ENCODE measurements around the gene SHF.

Gene SHF

GRCh38 chr15:45169608-45170480 lies 17.9 kb downstream of the SHF start:
- no peak for DNase-seq (ENCODE audit: low spot score)

DNA sequence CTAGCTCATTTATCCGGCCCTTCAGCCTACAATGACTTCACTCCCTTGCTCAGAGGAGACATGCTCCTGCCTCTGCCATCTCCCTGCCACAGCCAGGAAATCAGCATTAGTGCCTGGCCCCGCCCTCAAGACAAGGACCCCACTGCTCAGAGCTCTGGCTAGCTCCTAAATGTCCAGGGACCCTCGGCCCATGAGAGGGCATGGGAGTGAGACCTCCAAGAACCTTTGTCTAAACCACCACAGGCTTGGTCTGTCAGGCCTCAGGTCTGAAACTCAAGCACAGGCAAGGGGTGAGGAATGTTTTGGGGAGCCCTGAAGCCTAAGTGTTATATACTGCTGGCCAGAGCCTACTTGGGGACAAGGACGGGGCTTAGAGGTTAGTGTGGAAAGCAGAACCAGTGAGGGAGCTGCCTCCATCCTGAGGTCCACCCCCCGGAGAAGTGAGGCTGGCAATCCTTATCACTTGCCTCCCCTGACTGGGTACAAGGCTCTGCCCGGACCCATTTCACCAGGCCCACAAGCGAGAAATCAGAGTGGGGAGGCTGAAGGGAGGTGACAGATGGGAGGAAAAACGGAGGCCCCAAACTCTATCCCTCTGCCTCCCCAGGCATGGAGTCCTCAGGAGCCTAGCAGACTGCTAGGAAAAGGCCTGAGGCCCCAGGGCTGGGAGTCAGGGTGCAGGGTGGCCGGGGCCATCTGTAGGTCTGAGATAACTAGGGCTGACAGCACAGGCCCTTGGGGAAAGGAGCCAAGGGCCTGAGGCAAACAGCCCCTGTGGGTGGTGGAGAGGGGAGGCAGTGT lies 18.8 kb downstream of the SHF start:
- no peak for DNase-seq (ENCODE audit: low spot score)

DNA sequence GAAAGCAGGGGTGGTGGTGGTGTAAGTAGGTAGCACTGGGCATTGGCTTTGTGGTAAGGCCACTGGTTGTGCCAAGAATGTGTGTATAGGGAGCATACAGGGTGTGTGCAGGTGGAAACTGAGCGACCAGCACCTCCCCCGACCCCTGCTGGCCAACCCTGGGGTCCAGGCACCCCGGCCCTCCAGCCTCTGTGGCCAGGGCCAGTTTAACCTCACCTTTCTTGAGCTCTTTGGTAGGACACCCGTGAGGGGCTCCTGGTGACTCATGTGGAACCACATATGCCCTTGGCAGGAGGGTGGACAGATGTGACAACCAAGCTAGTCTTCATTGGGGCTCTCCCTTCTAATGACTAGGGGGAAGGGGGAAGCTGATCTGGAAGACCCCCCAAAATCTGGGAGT lies 19.5 kb downstream of the SHF start:
- no peak for DNase-seq (ENCODE audit: low spot score)

GRCh38 chr15:45167631-45168205 lies 20.0 kb downstream of the SHF start:
- DNase-seq (ENCODE audit: low spot score), result no peak

GRCh38 chr15:45166834-45167630 lies 20.7 kb downstream of the SHF start:
- DNase-seq (ENCODE audit: low spot score), result peak; percentile 85

DNA sequence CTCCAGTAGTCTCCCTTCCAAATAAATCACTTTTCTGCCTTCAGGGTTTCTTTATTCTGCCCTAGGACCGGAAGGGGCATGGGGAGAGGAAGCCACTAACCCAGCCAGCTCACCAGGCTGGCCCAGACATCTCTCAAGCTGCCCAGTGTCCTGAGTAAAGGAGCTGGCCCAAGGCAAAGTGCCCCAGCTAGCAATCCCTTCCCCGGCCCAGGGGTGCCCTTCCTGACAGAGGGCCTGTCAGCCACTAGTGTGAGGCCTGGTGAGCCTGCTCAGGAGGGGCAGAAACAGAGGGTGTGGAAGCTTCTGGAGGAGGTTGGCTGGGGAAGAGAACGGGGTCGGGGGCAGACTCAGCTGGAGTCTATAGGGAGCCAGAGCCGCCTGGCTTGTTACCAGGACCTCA lies 22.2 kb downstream of the SHF start:
- DNase-seq (ENCODE audit: low spot score), result no peak

DNA sequence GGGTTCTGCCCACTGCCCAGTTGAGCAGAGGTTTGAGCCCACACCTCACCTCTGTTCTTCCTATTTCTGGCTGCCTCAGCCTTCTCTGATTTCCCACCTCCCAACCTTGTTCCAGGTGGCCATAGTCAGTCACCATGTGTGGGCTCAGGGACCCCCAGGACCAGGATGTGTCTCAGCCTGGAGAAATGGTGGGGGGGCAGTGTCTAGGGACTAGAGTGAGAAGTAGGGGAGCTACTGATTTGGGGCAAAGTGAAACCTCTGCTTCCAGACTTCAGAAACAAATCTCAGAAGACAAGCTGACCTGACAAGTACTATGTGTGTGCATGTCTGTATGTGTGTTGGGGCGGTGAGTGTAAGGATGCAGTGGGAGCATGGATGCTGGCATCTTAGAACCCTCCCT lies 22.9 kb downstream of the SHF start:
- no peak for DNase-seq (ENCODE audit: low spot score)

DNA sequence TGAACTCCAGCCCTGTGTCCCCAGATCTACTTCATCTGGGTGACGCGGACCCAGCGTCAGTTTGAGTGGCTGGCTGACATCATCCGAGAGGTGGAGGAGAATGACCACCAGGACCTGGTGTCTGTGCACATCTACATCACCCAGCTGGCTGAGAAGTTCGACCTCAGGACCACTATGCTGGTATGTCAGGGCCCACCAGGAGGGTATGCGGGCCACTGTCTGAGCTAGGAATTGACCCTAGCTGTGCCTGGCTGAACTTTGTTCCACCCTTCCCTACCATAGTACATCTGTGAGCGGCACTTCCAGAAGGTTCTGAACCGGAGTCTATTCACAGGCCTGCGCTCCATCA lies 24.3 kb downstream of the SHF start:
- DNase-seq (ENCODE audit: low spot score), result no peak

DNA sequence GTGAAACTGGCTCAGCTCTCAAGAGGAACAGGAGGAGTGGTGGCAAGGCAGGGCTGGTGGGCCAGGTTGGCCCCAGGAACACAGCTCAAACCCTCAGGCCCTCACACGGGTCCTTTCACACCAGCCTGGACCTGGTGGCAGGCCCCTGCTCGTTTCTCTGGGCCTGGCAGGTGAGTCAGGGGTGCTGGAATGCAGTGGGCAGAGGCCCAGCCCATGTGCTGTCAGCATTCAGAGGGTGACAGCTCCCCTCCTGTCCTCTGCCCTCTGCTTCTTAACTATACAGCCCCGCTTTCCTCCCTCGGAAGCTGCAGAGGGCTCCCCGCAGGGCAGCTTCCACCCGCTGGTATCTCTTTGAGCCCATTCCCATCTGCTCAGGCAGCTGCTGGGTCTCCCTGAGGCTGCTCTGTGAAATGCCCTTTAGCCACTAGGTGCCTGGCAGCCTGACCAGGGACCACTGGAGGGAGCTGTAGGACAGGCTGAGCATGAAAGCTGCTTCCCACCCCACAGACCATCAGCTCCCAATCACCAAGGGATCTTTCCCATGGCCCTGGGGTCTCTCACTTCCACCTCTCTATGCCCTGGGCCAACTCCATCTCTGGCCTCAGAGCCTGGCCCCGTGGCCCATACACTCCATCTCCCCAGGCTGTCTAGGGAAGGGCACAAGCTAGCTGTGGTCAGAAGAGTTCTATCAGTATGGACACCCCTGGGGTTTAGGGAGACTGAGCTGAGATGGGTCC lies 24.8 kb downstream of the SHF start:
- peak; percentile 91 for DNase-seq (ENCODE audit: low spot score)

DNA sequence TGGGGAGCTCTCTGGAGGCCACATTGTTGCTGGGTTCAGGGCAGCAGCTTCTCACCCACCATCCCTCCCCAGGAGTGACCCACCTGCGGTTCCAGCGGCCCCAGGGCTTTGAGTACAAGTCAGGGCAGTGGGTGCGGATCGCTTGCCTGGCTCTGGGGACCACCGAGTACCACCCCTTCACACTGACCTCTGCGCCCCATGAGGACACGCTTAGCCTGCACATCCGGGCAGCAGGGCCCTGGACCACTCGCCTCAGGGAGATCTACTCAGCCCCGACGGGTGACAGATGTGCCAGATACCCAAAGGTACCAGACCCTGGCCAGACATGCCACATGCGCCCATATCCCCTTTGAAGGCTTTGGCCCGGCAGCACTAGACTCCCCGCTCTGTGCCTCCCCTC lies 26.1 kb downstream of the SHF start:
- DNase-seq (ENCODE audit: low spot score), result no peak

- DNase-seq (ENCODE audit: low spot score), result peak; percentile 92
Measured at GRCh38 chr15:45157974-45158373, 29.8 kb downstream of the SHF start.

DNA sequence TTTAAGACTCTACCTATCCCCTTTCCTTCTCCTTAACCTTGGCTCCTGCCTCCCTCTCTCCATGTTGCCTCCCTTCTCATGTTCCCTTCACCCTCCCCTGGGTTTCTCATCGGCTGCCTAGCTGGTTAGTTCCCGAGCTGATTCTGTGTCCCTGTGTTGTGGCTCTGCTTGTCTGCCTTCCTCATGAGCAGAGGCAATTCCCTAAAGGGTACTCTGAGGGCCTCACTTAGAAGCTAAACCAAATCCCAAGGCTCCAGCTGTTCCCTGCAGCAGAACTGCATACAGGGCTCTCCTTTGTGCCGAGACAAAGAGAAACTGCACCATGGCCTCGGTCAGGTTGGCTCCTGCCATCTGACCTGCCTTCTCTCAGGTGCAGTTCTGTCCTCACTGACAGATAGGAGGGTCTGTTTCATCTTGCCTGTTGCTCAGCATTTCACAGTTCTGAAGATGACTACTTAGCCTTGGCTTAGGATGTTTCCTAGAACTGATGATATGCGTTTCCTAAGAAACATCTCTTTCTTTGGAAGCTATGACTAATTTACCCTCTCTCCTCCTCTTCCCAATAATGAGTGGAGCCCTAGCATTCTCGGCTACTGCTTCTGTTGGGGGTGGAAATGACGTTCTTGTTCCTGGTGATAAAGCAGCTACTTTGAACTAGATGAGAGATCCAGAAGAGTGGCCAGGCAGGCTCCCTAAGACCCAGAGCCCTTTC lies 30.9 kb downstream of the SHF start:
- no peak for DNase-seq (ENCODE audit: low spot score)

DNA sequence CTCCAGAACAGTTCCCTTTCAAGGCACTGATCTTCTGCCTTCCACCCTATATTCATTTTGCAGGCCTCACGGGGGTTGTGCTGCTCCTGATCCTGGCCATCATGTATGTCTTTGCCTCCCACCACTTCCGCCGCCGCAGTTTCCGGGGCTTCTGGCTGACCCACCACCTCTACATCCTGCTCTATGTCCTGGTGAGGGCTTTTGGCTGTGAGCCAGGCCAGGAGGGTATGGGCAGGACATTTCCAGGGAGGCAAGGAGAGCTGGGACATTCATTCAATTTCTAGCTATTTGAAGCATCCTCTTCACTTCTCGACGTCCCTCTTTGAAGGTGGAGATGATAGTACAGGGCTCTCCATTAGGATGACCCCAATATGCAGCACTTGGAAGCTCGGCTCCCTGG lies 32.0 kb downstream of the SHF start:
- DNase-seq (ENCODE audit: low spot score), result no peak

DNA sequence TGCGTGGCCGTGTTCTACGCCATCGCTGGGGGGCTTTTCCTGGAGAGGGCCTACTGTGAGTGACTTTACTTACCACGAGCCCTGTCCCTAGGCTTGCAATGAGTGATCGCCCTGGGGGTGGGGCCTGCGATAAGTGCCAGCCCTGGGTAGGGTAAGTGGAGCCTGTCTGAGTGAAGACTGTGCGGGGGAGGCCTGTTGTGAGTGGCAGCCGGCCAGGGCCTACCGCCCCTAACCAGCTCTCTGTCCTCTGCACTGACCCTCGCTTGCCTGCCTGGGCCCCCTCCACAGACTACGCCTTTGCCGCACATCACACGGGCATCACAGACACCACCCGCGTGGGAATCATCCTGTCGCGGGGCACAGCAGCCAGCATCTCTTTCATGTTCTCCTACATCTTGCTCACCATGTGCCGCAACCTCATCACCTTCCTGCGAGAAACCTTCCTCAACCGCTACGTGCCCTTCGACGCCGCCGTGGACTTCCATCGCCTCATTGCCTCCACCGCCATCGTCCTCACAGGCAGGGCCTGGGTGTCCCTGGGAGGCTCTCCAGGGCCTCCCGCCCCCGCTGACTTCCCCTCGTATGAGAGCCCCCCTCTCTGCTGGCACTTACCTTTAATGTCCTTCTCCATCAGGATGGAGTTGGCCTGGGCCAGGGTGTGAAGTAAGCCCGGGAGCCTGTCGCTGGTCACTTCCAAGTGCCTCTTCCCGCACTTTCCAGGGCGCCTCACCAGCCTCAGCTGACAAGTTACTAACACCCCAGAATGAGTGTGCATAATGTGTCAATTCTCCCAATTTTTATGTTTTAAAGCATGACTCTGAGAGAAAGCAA lies 35.6 kb downstream of the SHF start:
- DNase-seq (ENCODE audit: low spot score), result no peak

DNA sequence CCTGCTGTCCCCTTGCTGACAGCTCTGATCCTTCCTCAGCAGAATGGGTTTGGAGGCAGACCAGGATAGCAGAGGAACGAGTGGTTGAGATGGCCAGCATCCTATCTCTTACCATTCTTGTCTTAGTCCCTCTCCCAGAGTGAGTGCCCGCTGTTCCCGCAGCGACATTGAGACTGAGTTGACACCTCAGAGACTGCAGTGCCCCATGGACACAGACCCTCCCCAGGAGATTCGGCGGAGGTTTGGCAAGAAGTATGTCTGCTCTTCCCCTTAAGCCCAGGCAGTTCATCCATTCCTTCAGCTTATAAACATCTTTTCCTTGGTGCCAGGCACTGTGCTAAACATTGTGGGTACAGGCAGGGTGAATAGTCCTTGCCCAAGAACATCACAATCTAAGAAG lies 36.8 kb downstream of the SHF start:
- no peak for DNase-seq (ENCODE audit: low spot score)

GRCh38 chr15:45150481-45150880 lies 37.3 kb downstream of the SHF start:
- no peak for DNase-seq (ENCODE audit: low spot score)

GRCh38 chr15:45149060-45149459 lies 38.7 kb downstream of the SHF start:
- no peak for DNase-seq (ENCODE audit: low spot score)

DNA sequence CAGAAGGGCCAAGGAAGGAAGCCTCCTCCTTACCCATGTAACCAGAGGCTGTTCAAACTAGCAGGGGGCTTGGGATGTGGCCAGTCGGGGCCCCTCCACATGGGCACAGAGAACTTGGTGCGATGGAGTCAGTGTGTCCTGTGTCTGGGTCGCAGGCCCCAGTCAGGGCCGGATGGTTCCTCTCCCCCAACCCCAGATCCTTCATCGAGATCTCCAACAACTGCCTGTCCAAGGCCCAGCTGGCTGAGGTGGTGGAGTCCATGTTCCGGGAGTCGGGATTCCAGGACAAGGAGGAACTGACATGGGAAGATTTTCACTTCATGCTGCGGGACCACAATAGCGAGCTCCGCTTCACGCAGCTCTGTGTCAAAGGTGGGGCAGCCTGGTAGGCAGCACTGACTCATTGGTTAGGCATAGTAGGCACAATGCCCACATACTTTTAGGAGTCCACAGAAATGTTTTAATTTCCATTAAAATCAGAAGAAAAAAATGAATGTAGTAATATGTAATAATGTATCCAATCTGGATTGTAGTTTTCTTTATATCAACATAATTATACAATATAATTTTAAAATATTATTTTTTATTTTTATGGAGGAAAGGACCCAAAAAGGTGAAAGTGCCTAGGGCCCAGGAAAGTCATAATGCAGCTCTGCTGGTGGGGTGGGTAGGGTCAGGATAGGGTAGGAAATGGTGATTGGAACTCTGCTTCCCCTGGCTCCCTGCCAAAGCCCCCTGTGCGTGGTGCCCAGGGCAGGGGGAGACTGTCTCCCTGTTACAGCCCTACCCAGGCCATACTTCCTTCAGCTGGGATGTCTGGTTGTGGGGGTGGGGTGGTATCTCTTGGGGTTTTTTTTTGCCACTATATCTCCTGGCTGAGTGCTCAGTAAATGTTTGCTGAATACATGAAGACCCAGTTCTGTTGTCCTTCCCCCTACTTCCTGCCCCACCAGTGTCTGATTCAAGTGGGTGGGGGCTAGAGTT lies 39.4 kb downstream of the SHF start:
- no peak for DNase-seq (ENCODE audit: low spot score)

DNA sequence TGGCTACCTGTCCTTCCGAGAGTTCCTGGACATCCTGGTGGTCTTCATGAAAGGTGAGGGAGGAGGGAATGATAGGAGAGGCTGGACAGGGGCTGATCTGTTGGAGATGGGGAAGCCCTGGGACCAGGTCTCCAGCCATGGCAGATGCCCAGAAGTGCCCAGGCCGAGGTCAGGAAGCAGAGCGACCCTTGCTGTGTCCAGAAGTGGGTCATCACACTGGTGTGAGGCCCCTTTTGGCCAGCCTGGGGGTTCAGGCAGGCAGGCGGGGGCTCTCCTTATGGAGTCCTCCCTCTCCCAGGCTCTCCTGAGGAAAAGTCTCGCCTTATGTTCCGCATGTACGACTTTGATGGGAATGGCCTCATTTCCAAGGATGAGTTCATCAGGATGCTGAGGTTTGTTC lies 40.2 kb downstream of the SHF start:
- no peak for DNase-seq (ENCODE audit: low spot score)
